Measurements from ENCODE around the gene GAB1.

GAB1 gene

DNA sequence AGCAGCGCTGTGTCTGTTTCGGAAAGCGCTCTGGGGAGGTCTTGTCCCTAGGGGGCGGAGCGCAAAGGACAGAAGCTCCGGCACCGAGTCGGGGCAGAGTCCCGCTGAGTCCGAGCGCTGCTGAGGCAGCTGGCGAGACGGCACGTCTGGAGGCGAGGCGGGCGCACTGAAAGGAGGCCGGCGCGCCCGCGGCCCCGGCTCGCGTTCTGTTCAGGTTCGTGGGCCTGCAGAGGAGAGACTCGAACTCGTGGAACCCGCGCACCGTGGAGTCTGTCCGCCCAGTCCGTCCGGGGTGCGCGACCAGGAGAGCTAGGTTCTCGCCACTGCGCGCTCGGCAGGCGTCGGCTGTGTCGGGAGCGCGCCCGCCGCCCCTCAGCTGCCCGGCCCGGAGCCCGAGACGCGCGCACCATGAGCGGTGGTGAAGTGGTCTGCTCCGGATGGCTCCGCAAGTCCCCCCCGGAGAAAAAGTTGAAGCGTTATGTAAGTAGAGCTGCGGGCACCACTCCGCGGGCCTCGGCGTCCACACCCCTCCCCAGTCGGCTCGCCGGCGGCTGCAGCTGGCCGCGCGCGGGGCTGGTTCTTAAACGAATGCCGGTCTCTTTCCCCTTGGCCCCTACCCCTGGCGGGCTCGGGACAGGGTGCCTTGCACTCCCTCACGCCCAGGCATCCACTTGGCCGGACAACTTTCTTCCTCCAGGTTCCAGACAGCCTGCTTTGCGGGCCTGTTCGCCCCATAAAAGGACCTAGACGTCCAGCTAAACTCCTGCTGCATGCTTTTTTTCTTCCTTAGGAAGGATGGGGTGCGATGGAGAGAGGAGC lies at the start of gene GAB1:
GAB1 (plus strand) TSS at position 96 of the 819 bp plus-strand sequence; CDS start at position 409, 313 bp downstream.
- no peak for DNase-seq (ENCODE audit: low read depth)

DNA sequence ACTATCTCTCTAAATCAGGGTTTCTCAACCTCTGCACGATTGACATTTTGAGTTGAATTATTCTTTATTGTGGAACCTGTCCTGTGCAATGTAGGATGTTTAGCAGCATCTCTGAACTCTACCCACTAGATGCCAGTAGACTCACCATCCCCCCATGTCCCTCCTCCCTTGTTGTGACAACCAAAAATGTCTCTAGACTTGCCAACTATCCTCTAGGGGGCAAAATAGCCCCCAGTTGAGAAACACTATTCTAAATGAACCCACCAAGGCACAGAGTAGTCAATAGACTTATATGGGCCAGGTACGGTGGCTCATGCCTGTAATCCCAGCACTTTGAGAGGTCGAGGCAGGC lies 49.1 kb upstream of the GAB1 start:
- no peak for DNase-seq (ENCODE audit: low read depth)

DNA sequence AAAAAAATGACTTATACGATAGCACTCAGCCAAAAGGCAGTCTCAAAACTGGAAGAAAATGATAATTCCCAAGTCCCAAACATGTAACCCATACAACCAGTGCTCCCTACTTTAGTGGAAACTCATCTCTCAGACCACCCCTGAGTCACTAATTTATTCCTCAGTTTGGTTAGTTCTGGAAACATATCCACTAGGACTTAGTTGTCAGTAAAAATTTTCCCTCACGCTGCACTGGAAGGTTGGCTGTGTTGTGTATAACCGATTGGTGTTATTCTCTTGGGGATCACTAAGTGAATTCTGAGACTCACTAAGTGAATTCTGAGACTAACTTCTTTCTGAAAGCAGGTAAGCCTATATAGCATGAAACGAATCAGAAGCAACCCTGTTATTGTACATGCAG lies 48.5 kb upstream of the GAB1 start:
- no peak for DNase-seq (ENCODE audit: low read depth)

DNA sequence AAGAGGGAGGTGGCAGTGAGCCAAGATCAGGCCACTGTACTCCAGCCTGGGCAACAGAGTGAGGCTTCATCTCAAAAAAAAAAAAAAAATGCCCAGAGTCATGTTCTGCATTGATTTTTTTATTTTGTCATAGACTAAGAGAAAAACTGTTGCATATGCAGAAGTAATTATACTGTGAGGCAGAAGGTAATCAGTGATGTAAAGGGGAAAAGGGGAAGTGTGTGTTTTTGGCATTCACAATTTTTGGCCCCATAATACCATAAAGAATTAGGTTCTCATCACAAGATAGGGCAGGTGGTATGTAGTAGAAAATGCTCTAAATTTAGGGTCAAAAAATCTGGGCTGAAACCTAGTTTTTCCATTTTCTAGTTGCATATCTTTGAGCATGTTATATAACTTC lies 47.3 kb upstream of the GAB1 start:
- DNase-seq (ENCODE audit: low read depth) = no peak

DNA sequence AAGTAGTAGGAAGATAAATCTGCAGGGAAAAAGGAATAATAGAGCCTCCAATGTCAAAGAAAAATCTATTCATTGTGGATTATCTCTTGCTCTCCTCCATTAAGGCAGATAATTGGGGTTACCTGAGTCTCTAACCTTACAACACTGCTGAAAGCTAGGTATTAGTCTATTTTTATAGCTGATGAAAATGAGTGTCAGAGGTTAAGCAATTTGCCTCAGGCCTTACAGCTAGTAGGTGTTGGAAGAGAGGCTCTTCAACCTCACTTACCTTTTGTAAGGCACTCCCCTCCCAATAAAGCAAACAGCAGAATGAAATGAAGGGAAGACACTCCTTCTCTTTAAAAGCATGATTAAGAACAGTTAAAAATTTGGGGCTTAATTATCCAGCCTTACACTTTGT lies 45.4 kb upstream of the GAB1 start:
- DNase-seq (ENCODE audit: low read depth) = no peak

DNA sequence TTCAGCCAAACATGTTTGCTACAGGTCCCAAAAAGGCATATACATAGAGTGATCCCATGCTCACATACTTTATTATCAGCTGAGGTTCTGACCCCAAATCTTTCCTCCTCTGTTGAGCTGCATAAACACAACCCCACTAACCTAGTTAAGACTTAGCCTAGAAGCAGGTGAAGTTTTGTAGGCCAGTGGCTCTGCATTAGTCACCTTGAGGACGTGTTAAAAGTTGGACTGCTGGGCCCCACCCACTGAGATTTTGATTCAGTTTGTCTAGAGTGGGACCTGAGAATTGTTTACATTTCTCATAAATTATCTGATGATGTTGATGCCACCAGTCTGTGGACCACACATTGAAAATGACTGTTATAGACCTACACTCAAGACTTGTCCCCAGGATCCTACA lies 43.8 kb upstream of the GAB1 start:
- no peak for DNase-seq (ENCODE audit: low read depth)

DNA sequence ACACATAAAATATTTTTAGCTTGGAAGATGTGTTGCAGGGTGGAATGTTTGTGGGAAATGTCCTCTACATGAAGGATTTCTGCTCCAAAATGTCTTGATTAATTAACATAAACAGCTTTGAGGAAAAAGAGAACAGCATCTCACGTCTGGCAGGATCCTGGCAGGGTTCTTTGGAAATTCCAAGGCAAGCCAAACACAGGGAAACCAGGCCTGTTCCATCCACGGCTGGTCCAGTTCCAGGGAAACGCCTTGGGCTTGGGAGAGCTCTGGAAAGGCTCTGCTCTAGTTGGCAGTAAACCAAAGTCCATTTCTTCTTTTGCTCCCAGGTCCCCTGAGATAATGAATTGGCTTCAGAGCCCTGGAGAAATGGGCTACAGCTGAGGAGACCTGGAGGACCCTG lies 42.4 kb upstream of the GAB1 start:
- peak; percentile 54 for DNase-seq (ENCODE audit: low read depth)

DNA sequence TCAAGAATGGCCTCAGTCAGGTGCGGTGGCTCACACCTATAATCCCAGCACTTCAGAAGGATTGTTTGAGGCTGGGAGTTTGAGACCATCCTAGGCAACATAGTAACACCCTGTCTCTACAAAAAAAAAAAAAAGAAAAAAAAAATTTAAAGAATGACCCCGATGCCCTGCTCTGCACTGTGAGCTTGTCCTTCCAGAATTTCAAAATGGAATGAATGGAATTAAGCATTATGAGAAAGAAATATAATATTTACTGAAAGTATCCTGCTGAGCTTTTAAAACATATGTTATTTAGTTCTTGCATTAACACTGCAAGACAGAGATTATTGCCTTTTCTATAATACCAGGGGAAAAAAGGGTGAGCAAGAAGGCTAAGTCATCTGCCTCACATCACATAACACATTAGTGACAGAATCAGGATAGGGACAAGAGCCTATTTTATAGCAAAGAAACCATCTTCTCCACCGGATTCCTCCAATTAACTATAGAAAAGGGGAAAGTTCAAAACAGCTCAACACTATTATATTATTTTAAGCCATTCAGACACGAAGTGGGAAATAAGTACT lies 41.9 kb upstream of the GAB1 start:
- no peak for DNase-seq (ENCODE audit: low read depth)

DNA sequence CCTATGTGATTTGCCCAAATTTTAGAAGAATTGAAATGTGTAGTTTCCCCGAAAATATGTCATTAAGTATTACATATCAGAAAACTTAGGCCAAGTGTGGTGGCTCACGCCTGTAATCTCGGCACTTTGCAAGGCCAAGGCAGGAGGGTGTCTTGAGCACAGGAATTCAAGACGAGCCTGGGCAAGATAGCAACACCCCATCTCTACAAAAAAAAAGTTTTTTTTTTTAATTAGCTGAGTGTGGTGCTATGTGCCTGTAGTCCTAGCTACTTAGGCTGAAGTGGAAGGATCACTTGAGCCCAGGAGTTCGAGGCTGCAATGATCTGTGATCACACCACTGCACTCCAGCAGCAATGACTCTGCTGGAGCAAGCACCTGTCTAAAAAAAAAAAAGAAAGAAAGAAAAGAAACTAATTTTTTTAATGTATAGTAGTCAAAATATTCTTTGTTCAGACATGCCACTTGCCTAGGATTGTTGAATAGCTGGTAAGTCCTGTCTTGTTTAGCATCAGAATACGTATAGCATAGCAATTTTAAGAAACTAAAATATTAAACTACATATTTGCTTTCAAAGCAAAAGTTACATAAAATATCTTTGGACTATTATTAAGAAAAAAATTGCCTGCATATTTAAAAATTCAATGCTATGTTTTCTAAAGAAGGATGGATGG lies 40.1 kb upstream of the GAB1 start:
- DNase-seq (ENCODE audit: low read depth) = no peak

DNA sequence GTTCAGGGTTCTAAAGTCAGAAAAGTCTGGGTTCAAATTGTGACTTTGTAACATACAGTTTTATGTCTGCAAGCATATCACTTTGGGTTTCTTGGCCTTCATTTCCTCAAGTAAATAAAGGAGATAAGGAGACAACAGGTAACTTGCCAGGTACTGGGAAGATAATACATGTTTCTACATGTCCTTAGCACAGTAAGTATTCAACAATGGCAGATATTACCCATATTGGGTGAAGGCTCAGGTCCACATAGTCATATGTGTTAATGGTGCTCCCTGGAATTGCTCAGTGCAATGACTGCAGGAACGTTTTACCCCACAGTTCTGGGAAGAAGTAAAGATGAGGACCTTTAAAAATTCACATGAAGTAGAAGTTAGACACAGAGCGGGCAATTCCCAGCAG lies 35.8 kb upstream of the GAB1 start:
- DNase-seq (ENCODE audit: low read depth) = no peak

DNA sequence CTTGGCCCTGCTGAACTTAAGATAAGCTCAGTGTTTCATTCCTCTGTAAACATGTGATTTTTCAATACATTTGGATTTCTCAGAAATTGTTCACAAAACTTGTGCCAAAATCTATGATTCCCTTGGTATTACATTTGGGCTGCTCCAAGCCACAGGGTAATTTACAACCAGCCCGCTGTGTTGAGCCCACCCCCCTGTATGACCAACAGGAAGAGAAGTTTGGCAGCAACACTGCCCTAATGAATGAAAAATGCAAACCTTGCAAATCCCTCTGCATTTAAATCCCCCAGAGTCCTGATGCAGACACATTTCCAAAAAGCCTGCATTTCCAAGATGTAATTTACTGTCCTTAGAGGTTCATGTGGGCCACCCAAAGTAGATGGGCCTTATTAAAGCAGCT lies 34.1 kb upstream of the GAB1 start:
- DNase-seq (ENCODE audit: low read depth) = peak; percentile 79

DNA sequence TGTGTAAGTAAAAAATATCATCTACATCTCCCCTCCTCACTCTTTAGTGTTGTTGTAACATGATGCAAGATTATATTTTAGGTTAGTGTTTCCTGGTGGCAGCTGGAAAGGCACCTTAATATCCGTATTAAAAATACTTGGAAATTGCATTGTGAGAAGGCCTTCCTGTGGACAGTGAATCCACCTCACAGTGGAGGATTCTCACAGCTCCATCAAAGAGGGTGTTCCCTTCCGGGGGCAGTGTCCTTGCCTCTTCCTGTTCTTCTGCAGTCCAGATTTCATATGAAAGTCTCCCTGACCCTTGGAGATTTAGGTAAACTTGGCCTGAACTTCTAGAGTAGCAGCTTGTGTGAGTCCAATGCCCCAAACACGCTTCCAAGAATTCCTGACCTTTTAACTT lies 29.9 kb upstream of the GAB1 start:
- no peak for DNase-seq (ENCODE audit: low read depth)

DNA sequence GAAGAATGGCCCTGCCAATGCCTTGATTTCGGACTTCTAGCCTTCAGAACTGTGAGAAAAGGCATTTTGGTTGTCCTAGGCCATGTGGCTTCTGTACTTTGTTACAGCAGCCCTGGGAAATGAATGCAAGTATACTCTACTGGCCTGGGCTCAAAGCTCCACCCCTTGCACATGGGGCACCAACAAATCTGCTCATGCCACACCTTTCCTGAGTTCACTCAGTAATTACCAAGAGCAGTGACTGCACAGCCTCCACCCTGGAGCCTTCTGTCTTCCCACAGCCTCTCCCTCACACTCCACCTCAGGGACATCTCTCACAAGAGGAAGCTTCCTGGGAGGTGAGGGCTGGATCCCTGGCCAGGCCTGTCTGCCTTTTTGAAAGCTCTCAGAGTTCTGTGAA lies 29.1 kb upstream of the GAB1 start:
- DNase-seq (ENCODE audit: low read depth) = no peak

DNA sequence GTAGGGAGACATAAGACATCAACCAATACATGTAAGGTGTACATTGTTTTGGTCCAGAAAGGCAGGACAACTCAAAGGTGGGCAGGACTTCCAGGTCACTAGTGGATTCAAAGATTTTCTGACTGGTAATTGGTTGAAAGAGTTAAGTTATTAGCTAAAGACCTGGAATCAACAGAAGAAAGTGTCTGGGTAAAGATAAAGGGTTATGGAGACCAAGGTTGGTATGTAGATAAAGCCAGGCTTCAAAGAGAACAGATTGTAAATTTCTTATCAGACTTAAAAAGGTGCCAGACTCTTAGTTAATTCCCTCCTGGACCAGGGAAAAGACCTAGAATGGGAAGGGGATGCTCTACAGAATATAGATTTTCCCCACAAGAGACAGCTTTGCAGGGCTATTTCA lies 28.3 kb upstream of the GAB1 start:
- no peak for DNase-seq (ENCODE audit: low read depth)

DNA sequence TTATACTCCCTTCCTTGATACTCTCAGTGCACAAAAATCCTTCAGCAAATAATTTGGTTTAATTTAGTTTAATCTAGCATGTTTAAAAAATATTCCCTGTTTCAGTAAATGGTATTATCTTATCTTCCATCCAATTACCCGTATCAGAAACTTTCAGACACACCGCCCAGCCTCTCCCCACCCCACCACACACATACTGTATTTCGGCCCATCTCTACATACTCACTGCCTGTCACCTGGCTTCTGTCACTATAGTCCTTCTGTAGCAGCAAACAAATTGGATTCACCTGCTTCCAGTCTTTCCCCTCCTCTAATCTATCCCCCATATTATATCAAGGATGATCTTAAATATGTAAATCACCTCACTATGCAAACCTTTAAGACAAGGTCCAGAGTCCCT lies 24.8 kb upstream of the GAB1 start:
- no peak for DNase-seq (ENCODE audit: low read depth)

DNA sequence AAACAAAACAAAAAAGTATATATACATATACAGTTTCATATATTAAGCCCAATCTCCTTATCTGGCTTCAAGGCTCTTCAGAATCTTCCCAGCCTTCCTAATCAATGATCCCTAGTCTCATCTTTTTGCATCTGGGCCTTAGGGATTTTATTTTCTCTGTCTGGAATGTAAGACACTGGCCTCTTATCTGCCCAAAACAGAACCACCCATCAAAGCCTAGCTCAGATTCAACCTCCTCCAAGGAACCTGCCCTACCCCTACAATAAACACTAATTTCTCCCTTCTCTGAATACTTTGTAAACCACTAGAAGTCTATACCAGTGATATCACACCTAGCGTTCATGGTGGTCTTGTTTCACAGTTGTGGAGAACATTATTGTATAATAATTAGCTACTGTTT lies 23.2 kb upstream of the GAB1 start:
- DNase-seq (ENCODE audit: low read depth) = no peak

DNA sequence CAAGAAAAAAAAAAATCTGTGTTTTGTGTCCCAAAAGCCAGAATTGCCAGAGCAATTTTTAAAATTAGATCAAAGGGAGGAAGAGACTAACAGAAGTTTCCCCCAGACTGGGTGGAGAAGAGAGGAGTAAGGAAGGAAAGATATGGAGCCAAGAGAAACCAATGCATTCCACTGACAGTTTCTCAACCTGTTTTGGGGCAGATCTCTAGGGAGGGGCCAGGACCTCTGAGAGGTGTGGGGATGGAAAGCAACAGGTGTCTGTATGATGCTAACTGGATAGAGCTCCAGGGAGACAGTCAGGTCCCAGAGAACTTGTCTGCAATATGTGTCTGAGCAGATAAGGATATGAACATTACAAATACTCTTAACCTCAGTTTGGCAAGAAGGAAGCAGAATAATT lies 22.7 kb upstream of the GAB1 start:
- no peak for DNase-seq (ENCODE audit: low read depth)

DNA sequence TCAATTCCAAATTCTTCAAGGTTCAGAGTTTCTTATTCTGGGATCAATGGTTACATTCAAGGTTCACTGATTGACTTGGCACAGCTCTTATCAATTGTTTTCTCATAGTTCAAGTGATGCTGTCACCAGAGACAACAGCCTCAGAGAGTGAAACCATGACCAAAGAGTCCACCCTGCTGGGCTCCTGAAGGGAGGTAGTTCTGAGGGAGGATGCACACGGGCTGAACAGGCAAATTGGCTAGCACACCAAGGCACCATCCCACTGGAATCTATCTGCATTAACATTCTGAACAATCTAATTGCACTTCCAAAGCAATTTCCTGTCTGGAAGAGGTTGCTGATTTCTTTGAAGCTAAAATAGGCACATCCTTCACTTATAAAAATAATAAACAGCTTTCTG lies 16.6 kb upstream of the GAB1 start:
- no peak for DNase-seq (ENCODE audit: low read depth)

DNA sequence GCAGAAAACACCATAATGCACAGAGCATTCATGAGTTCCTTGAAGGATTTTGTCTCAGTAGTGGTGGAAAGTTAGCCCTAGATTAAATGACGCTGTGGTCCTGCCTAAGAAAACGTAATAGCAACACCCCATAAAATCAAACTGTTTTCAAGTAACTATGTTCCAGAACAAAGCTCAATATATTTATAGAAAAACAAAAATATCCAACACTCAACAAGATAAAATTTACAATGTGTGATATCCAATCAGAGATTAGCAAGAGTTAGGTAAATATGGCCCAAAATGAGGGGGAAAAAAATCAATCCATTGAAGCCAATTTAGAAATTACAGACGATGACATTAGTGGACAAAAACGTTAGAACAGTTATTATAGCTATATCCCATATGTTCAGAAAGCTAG lies 9.9 kb upstream of the GAB1 start:
- no peak for DNase-seq (ENCODE audit: low read depth)

DNA sequence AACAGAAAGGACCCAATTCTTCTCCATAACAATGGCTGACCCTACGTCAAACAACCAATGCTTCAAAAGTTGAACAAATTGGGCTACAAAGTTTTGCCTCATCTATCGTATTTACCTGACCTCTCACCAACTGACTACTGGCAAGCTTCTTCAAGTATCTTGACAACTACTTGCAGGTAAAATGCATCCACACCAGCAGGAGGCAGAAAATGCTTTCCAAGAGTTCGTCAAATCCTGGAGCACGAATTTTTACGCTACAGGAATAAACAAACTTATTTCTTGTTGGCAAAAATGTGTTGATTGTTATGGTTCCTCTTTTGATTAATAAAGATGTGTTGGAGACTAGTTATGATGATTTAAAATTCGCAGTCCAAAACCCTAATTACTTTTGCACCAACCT lies 6.7 kb upstream of the GAB1 start:
- no peak for DNase-seq (ENCODE audit: low read depth)

DNA sequence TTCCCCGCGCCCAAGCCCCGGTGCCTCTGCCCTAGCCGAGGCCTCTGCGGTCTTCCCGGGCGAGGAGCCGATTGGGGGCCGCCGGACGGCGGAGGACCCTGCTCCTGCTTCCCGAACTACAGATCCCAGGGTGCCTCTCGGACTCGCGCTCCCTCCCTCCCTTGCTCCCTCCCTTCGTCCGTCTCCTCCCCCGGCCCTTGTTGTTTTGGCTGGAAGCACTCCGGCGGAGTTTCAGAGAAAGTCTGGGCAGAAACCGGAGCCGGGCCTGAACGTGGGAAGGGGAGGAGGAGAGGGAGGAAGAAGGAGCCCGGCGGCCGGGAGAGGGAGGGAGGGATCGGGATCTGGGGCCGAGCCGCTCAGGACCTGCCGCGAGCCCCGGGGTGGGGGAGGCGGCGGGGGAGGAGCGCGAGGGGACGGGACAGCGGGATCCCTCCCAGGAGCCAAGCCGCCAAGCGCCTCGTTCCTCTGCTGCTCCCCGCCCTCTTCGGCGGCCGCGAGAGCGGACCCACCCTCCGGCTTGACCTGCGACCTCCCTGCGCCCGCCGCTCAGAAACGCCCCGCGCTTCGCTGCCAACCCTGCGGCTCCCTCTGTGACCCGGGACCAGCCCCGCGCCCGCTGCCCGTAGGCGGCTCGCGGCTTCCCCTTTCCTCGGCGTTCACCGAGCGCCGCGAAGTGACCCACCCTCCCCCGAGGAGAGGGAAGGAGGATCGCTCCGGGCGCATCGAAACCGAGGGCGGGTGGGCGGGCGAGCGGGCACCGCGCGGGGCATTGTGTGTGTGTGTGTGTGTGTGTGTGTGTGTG lies 496 bp upstream of the GAB1 start:
- peak; percentile 87 for DNase-seq (ENCODE audit: low read depth)

DNA sequence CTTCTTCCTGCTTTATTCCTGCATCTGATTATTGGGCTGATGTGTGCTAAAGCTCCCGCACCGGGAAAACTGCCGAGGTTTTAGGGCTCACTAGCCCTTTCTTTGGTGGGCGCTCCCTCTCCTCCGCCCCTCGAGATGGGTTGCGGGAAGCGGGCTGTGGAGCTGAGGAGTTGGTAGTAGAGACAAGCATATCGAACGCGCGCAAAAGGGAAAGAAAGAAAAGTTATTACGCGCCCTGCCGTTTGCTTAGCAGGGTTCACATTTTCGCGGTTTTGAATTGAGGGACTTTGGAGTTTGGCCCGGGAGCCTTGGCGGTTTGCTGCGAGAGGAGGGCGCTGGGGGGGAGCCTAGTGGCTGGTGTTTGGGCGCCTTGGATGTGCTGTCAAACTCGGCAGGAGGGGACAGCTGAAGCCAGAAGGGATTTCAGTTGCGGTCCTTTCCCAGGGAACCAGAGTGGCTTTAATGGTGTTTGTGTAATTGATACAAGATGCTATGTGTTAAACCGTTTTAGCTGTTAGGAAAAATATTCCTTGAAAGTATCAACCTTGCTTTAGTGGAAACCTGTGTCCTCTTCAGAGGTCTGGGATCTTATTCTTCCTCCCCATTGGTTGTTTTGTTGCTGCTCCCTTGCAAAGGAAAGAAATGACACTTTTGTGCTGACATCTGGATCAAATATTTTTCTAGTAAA lies 1.1 kb downstream of the GAB1 start:
- no peak for DNase-seq (ENCODE audit: low read depth)
